GM13976 (cell line): ENCODE results near the gene NOS1AP.

ENCODE experiments used
- DNase-seq: peaks from one replicate; pipeline ENCODE4 v3.0.0; 2012; ENCODE audit warnings: low spot score
- CTCF ChIP-seq: IDR thresholded peaks from 2 replicates; pipeline ENCODE4 v1.5.1; 2012; ENCODE audit warnings: borderline replicate concordance, mild to moderate bottlenecking; ENCODE audit not compliant: insufficient read depth; ENCODE audit errors: extremely low read depth, missing control alignments, control extremely low read depth
- in situ Hi-C: fragments of 300-500 bp; cut with MboI; formaldehyde crosslinking; loops from one replicate; pipeline ENCODE4 v1.12.0; 2022; ENCODE audit warnings: low sequenced_read_pairs, mixed read lengths, inconsistent platforms; ENCODE audit not compliant: unreplicated experiment

The NOS1AP gene

GRCh38 chr1:162358928-162359327 is 289.4 kb downstream of the NOS1AP start:
- no peak for DNase-seq
- in situ Hi-C loops, result no loop called here
- no peak for TF ChIP-seq CTCF

- no peak for TF ChIP-seq CTCF
- no peak for DNase-seq
- in situ Hi-C loops, result no loop called here
Observed at GRCh38 chr1:162359523-162360236, 290.2 kb downstream of the NOS1AP start.

GRCh38 chr1:162360237-162360873 is 290.9 kb downstream of the NOS1AP start:
- in situ Hi-C loops, result no loop called here
- no peak for TF ChIP-seq CTCF
- no peak for DNase-seq

GRCh38 chr1:162360874-162361260 is 291.4 kb downstream of the NOS1AP start:
- TF ChIP-seq CTCF, result no peak
- in situ Hi-C loops, result no loop called here
- no peak for DNase-seq

GRCh38 chr1:162361349-162361748 is 291.9 kb downstream of the NOS1AP start:
- DNase-seq, result no peak
- in situ Hi-C loops, result no loop called here
- TF ChIP-seq CTCF, result no peak

GRCh38 chr1:162363823-162364222 is 294.3 kb downstream of the NOS1AP start:
- in situ Hi-C loops, result no loop called here
- DNase-seq, result no peak
- no peak for TF ChIP-seq CTCF
